H1 (cell line): ENCODE results near the gene COX19. TPM values are rescaled to one million over a fixed set of nuclear protein-coding genes. Genes with fewer than 3 reads are reported as not detected.
A peak's percentile ranks its signal among the peaks of the same experiment; 100 is the strongest.

Experiments
- CTCF ChIA-PET: fragments of 300-600 bp; sonication (Branson Sonifier 250); formaldehyde crosslinking; loops from one replicate; lab custom pipeline; 2021; ENCODE audit not compliant: partially characterized antibody; lab: Charles Lee
- POLR2A ChIA-PET: fragments of 300-600 bp; sonication (Branson Sonifier 250); formaldehyde crosslinking; loops from one replicate; lab custom pipeline; 2021; ENCODE audit warnings: inconsistent platforms; ENCODE audit not compliant: partially characterized antibody; lab: Charles Lee
- DNase-seq, 2 experiments: peaks; one replicate each; pipeline versions ENCODE4 v3.0.0 to v3.0.0-alpha.2; 2010 to 2022; ENCODE audit warnings: low spot score in 2 of 2, low read depth in 1 of 2, mixed read lengths in 1 of 2
- FAIRE-seq: peaks from 2 replicates; lab custom pipeline; 2011; peaks lifted over from hg19 to GRCh38; lab: Jason Lieb, UNC
- H2AFZ ChIP-seq: 2 replicates; pipeline ENCODE4 v1.8.1; 2012; ENCODE audit warnings: low read length, inconsistent platforms
- H2AK5ac ChIP-seq: 2 replicates; pipeline ENCODE4 v1.6.1; 2013; ENCODE audit warnings: low read depth, low read length
- H2BK120ac ChIP-seq: replicated peaks from 2 replicates; pipeline ENCODE3; 2013; ENCODE audit warnings: low read depth, low read length, inconsistent platforms
- H2BK12ac ChIP-seq: 2 replicates; pipeline ENCODE4 v1.6.1; 2013; ENCODE audit warnings: low read depth, low read length
- H2BK15ac ChIP-seq: 2 replicates; pipeline ENCODE4 v1.6.1; 2013; ENCODE audit warnings: low read length
- H2BK20ac ChIP-seq: 2 replicates; pipeline ENCODE4 v1.6.1; 2013; ENCODE audit warnings: low read length
- H2BK5ac ChIP-seq: 2 replicates; pipeline ENCODE4 v1.6.1; 2013; ENCODE audit warnings: low read depth, low read length
- H3K14ac ChIP-seq: 2 replicates; pipeline ENCODE4 v1.6.1; 2013; ENCODE audit warnings: inconsistent platforms; ENCODE audit not compliant: insufficient read length
- H3K18ac ChIP-seq: 2 replicates; pipeline ENCODE4 v1.6.1; 2013; ENCODE audit warnings: low read length; ENCODE audit errors: extremely low read depth
- H3K23ac ChIP-seq: 2 replicates; pipeline ENCODE4 v1.6.1; 2013; ENCODE audit warnings: inconsistent platforms; ENCODE audit not compliant: insufficient read length
- H3K23me2 ChIP-seq: 2 replicates; pipeline ENCODE4 v1.6.1; 2013; ENCODE audit warnings: low read depth, low read length
- H3K27ac ChIP-seq: 2 replicates; pipeline ENCODE4 v1.6.1; 2011; ENCODE audit warnings: low read depth, low read length, inconsistent platforms
- H3K27me3 ChIP-seq, 4 experiments: replicated peaks in 1 of 4; 1 replicate in 1 of 4; 2 replicates in 3 of 4; pipeline versions ENCODE4 v1.6.1 to v1.8.1; 2011 to 2013; ENCODE audit warnings: low read length in 3 of 4, mild to moderate bottlenecking in 3 of 4, inconsistent platforms in 2 of 4, mixed read lengths in 2 of 4, moderate library complexity in 1 of 4; ENCODE audit not compliant: control insufficient read depth in 3 of 4, insufficient read depth in 3 of 4; ENCODE audit errors: extremely low read depth in 1 of 4
- H3K36me3 ChIP-seq, 4 experiments: 2 replicates each; pipeline versions ENCODE4 v1.6.1 to v1.8.1; 2011 to 2013; ENCODE audit warnings: mild to moderate bottlenecking in 4 of 4, low read length in 3 of 4, moderate library complexity in 2 of 4, control low read depth in 1 of 4, inconsistent platforms in 1 of 4; ENCODE audit not compliant: insufficient read depth in 4 of 4, control insufficient read depth in 2 of 4
- H3K4ac ChIP-seq: replicated peaks from 2 replicates; pipeline ENCODE3; 2013; ENCODE audit warnings: low read length, low read depth, mixed read lengths, inconsistent platforms; ENCODE audit not compliant: insufficient read length
- H3K4me1 ChIP-seq, 4 experiments: replicated peaks in 1 of 4; 1 replicate in 1 of 4; 2 replicates in 3 of 4; pipeline versions ENCODE4 v1.6.1 to v1.8.1; 2011 to 2013; ENCODE audit warnings: low read length in 3 of 4, inconsistent platforms in 2 of 4, mixed read lengths in 1 of 4; ENCODE audit not compliant: insufficient read depth in 4 of 4, control insufficient read depth in 3 of 4
- H3K4me2 ChIP-seq, 2 experiments: 2 replicates each; pipeline versions ENCODE4 v1.6.1 to v1.8.1; 2011 to 2013; ENCODE audit warnings: low read depth in 2 of 2, low read length in 2 of 2, control low read depth in 1 of 2, inconsistent platforms in 1 of 2, mild to moderate bottlenecking in 1 of 2; ENCODE audit not compliant: insufficient read depth in 1 of 2
- H3K4me3 ChIP-seq, 4 experiments: fragments of 200-600, 300-600 bp in 1 of 4; sonication (generic), shearing (Covaris generic), sonication (Bioruptor Twin) in 1 of 4; 2 replicates each; pipeline versions ENCODE4 v1.5.1 to v1.8.1; 2011 to 2016; ENCODE audit warnings: low read length in 4 of 4, low read depth in 3 of 4, control low read depth in 2 of 4, inconsistent platforms in 2 of 4, mild to moderate bottlenecking in 2 of 4, mixed read lengths in 1 of 4, moderate library complexity in 1 of 4; ENCODE audit not compliant: insufficient read depth in 2 of 4; ENCODE audit errors: extremely low read depth in 1 of 4
- H3K56ac ChIP-seq: replicated peaks from 2 replicates; pipeline ENCODE3; 2013; ENCODE audit warnings: low read depth, mild to moderate bottlenecking, mixed read lengths, low read length, inconsistent platforms; ENCODE audit not compliant: insufficient read length
- H3K79me1 ChIP-seq: 2 replicates; pipeline ENCODE4 v1.6.1; 2013; ENCODE audit warnings: low read depth, low read length, control low read depth
- H3K79me2 ChIP-seq, 2 experiments: 2 replicates each; pipeline versions ENCODE4 v1.6.1 to v1.8.1; 2012 to 2013; ENCODE audit warnings: low read length in 2 of 2, mild to moderate bottlenecking in 2 of 2, inconsistent platforms in 1 of 2; ENCODE audit not compliant: insufficient read depth in 2 of 2, control insufficient read depth in 1 of 2
- H3K9ac ChIP-seq, 4 experiments: replicated peaks in 1 of 4; 1 replicate in 1 of 4; 2 replicates in 3 of 4; pipeline versions ENCODE4 v1.6.1 to v1.8.1; 2011 to 2013; ENCODE audit warnings: low read depth in 3 of 4, low read length in 3 of 4, control low read depth in 2 of 4, mild to moderate bottlenecking in 2 of 4, moderate library complexity in 2 of 4, inconsistent platforms in 1 of 4; ENCODE audit errors: extremely low read depth in 1 of 4
- H3K9me3 ChIP-seq, 2 experiments: 2 replicates each; pipeline versions ENCODE4 v1.6.1 to v1.8.1; 2012 to 2013; ENCODE audit warnings: mild to moderate bottlenecking in 2 of 2, moderate library complexity in 2 of 2, control low read depth in 1 of 2, inconsistent platforms in 1 of 2, low read depth in 1 of 2, low read length in 1 of 2, mixed read lengths in 1 of 2; ENCODE audit not compliant: insufficient read depth in 2 of 2
- H4K20me1 ChIP-seq, 2 experiments: replicated peaks in 1 of 2; 2 replicates each; pipeline versions ENCODE3 to v1.8.1; 2011 to 2013; ENCODE audit warnings: inconsistent platforms in 2 of 2, low read length in 2 of 2, mild to moderate bottlenecking in 1 of 2; ENCODE audit not compliant: insufficient read depth in 2 of 2, control insufficient read depth in 1 of 2
- H4K5ac ChIP-seq: 2 replicates; pipeline ENCODE4 v1.6.1; 2013; ENCODE audit warnings: low read length, low read depth, mixed read lengths, inconsistent platforms; ENCODE audit not compliant: insufficient read length
- H4K8ac ChIP-seq: 2 replicates; pipeline ENCODE4 v1.8.0; 2013; ENCODE audit warnings: mild to moderate bottlenecking, moderate library complexity, low read length, inconsistent platforms; ENCODE audit not compliant: insufficient read depth; ENCODE audit errors: extremely low read depth
- H4K91ac ChIP-seq: replicated peaks from 2 replicates; pipeline ENCODE3; 2013; ENCODE audit warnings: low read length, mixed read lengths, inconsistent platforms; ENCODE audit not compliant: insufficient read length
- CHD1 ChIP-seq: IDR thresholded peaks from 2 replicates; pipeline ENCODE4 v1.6.1; 2012; ENCODE audit warnings: low read depth, low read length, improper control_type of control experiment
- EP300 ChIP-seq, 2 experiments: IDR thresholded peaks; 1 replicate in 1 of 2; 2 replicates in 1 of 2; pipeline ENCODE4 v1.6.1; 2011 to 2012; ENCODE audit warnings: low read depth in 2 of 2, low read length in 2 of 2, mild to moderate bottlenecking in 2 of 2, borderline replicate concordance in 1 of 2, inconsistent platforms in 1 of 2, moderate library complexity in 1 of 2
- FOSL1 ChIP-seq: IDR thresholded peaks from 2 replicates; pipeline ENCODE4 v1.6.1; 2011; ENCODE audit warnings: mild to moderate bottlenecking, low read depth, low read length, moderate library complexity; ENCODE audit not compliant: insufficient read depth
- GABPA ChIP-seq: IDR thresholded peaks from 2 replicates; pipeline ENCODE4 v1.6.1; 2011; ENCODE audit warnings: mild to moderate bottlenecking, low read length, moderate library complexity, borderline replicate concordance; ENCODE audit not compliant: insufficient read depth
- RBBP5 ChIP-seq: IDR thresholded peaks from 2 replicates; pipeline ENCODE4 v1.7.1; 2012; ENCODE audit warnings: low read depth, mild to moderate bottlenecking, inconsistent platforms, low read length, moderate library complexity, borderline replicate concordance
- SIN3A ChIP-seq, 2 experiments: IDR thresholded peaks in 1 of 2; conservative IDR thresholded peaks in 1 of 2; 2 replicates each; pipeline ENCODE4 v1.6.1; 2011 to 2012; ENCODE audit warnings: low read length in 2 of 2, improper control_type of control experiment in 1 of 2, low read depth in 1 of 2, mild to moderate bottlenecking in 1 of 2
- SP2 ChIP-seq: IDR thresholded peaks from 2 replicates; pipeline ENCODE4 v1.6.1; 2012; ENCODE audit warnings: mild to moderate bottlenecking, low read length, inconsistent platforms
- SP4 ChIP-seq: IDR thresholded peaks from 2 replicates; pipeline ENCODE4 v1.6.1; 2012; ENCODE audit warnings: low read length, inconsistent platforms
- SUZ12 ChIP-seq: fragments of 200-600 bp; sonication (generic); IDR thresholded peaks from 2 replicates; pipeline ENCODE4 v1.6.1; 2012; ENCODE audit warnings: mild to moderate bottlenecking, inconsistent platforms, low read length, moderate library complexity, mixed read lengths
- TBP ChIP-seq: IDR thresholded peaks from 2 replicates; pipeline ENCODE4 v1.6.1; 2011; ENCODE audit warnings: low read depth, low read length, improper control_type of control experiment
- TEAD4 ChIP-seq: IDR thresholded peaks from 2 replicates; pipeline ENCODE4 v1.6.1; 2012; ENCODE audit warnings: low read depth, low read length, inconsistent platforms, mixed read lengths
- WGBS, 2 experiments: shearing (Covaris generic) in 1 of 2; methylation state at CpG; one replicate each; pipeline versions ENCODE4 v1.1.6 to v1.1.7; 2013 to 2015; ENCODE audit warnings: low lambda C conversion rate in 2 of 2, mixed read lengths in 2 of 2, inconsistent platforms in 1 of 2, low coverage in 1 of 2, missing lambda C conversion rate in 1 of 2; ENCODE audit not compliant: insufficient replicate concordance in 2 of 2, insufficient coverage in 1 of 2, insufficient read length in 1 of 2; ENCODE audit errors: extremely low coverage in 1 of 2, missing lambda C conversion rate in 1 of 2; 5-methylcytosine and 5-hydroxymethylcytosine counted together
- polyA plus RNA-seq, 7 experiments: library from polyadenylated mRNA; depleted of rRNA in 3 of 7; stranded (reverse) in 5 of 7; unstranded in 2 of 7; fragments of >200 nt in 5 of 7; fragments of 200-250 nt in 2 of 7; gene quantifications; 1 replicate in 5 of 7; 2 replicates in 1 of 7; 4 replicates in 1 of 7; pipeline versions ENCODE4 v1.2.1 to v1.2.3, GENCODE V29; 2011 to 2013; ENCODE audit warnings: missing spikeins in 2 of 7, mixed read lengths in 2 of 7
- total RNA-seq: library from RNA; stranded (reverse); fragmentation: NEBNext Ultra II Directional; extraction: Animal tissue kit (Norgen Biotek cat#: 25700); gene quantifications from 2 replicates; pipeline ENCODE4 v1.2.1, GENCODE V29; 2021
- TF ChIP-seq, protein P1 (sequence below): IDR thresholded peaks from 2 replicates; pipeline ENCODE4 v1.6.1; 2012; ENCODE audit warnings: low read length, inconsistent platforms

The COX19 gene
- total and polyA plus RNA-seq, 2 of the 8 experiments (the other 6 are each of a cell fraction or from before 2014, with no cell fraction given), result 3.9 to 7.9 TPM

- 0 out of 2 replicates have a peak overlapping the region, but pooled peaks have one; percentile 25 for H4K8ac ChIP-seq
- H3K14ac ChIP-seq, result no peak overlapping the region
- peaks cover 9 to 16% of the 10 kb centered on the region in 2 experiments for H4K20me1 ChIP-seq
- H3K4ac ChIP-seq, result no peak overlapping the region
- H3K18ac ChIP-seq, result no peak overlapping the region
- H2BK120ac ChIP-seq, result no peak overlapping the region
- no peak overlapping the region for H3K9ac ChIP-seq
- H2AFZ ChIP-seq, result no peak overlapping the region
- no peak overlapping the region for H4K91ac ChIP-seq
- whole genome bisulfite sequencing, 2 experiments, result 98% methylated on average over 7 of the region's 7 CpGs; no CpG with 5 or more reads in 1 of the 2 experiments
- POLR2A ChIA-PET, result no interaction called here
- H3K56ac ChIP-seq, result no peak overlapping the region
- DNase-seq (no peak), FAIRE-seq (no peak)
- no peak overlapping the region for H4K5ac ChIP-seq
- H2BK20ac ChIP-seq, result no peak overlapping the region
- peaks cover 0 to 7% of the 10 kb centered on the region in 2 experiments; a peak in 1 of 4 replicates for H3K9me3 ChIP-seq
- H2AK5ac ChIP-seq, result no peak overlapping the region
- H2BK15ac ChIP-seq, result no peak overlapping the region
- H3K27me3 ChIP-seq, result no peaks in the 10 kb centered on the region; a peak in 1 of 7 replicates
- peaks cover 8% of the 10 kb centered on the region for H3K79me1 ChIP-seq
- no peak overlapping the region for H2BK5ac ChIP-seq
- no peaks in the 10 kb centered on the region for H3K23me2 ChIP-seq
- H3K79me2 ChIP-seq, result peaks cover 0 to 6% of the 10 kb centered on the region in 2 experiments; a peak in 2 of 4 replicates
- CTCF ChIA-PET, result interaction anchor here (0.6 to 10.9 kb wide), 7 partner anchors 14 to 1156 kb away, joined by 3 to 117 read pairs (median 4); no protein-coding TSS in a partner anchor
- no peak overlapping the region for H2BK12ac ChIP-seq
- H3K23ac ChIP-seq, result no peak overlapping the region
- H3K4me1 ChIP-seq, result no peaks in the 10 kb centered on the region
- H3K4me2 ChIP-seq, result no peak overlapping the region
- H3K4me3 ChIP-seq, result no peak overlapping the region
- no peak overlapping the region for H3K27ac ChIP-seq
- H3K36me3 ChIP-seq, result no peaks in the 10 kb centered on the region; a peak in 1 of 8 replicates
- TF ChIP-seq RBBP5, result no peak
- TF ChIP-seq SUZ12, result no peak
- no peak for TF ChIP-seq GABPA
- TF ChIP-seq TEAD4, result no peak
- no peak for TF ChIP-seq EP300 (IDR thresholded peaks at IDR 0.05; ENCODE audit: borderline replicate concordance in 1 of 2, low read depth in 2 of 2, low read length in 2 of 2)
- TF ChIP-seq SIN3A (conservative IDR thresholded peaks at IDR 0.05 in 1 of 2, IDR thresholded peaks at IDR 0.05 in 1 of 2; ENCODE audit: low read depth in 1 of 2, low read length in 2 of 2), result no peak
- TF ChIP-seq SP2, result no peak
- no peak for TF ChIP-seq TBP
- TF ChIP-seq CHD1, result no peak
- no peak for TF ChIP-seq SP4
- TF ChIP-seq, protein P1, sequence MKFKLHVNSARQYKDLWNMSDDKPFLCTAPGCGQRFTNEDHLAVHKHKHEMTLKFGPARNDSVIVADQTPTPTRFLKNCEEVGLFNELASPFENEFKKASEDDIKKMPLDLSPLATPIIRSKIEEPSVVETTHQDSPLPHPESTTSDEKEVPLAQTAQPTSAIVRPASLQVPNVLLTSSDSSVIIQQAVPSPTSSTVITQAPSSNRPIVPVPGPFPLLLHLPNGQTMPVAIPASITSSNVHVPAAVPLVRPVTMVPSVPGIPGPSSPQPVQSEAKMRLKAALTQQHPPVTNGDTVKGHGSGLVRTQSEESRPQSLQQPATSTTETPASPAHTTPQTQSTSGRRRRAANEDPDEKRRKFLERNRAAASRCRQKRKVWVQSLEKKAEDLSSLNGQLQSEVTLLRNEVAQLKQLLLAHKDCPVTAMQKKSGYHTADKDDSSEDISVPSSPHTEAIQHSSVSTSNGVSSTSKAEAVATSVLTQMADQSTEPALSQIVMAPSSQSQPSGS, result no peak
- no peak for TF ChIP-seq FOSL1
Observed at GRCh38 chr7:1021366-1021765, 46.0 kb upstream of the COX19 start.
